T47D (cell line): ENCODE data around the gene CUL4A.
"Not testable (repeated sequence)": the region's sequence is repeated elsewhere in the genome, so short reads cannot be mapped to it uniquely, and the experiment has no call there.

ENCODE experiments used
- DNase-seq, 2 experiments: peaks; one replicate each; pipeline versions ENCODE4 v3.0.0 to v3.0.0-alpha.2; 2011 to 2012; ENCODE audit warnings: low read depth in 1 of 2, low spot score in 1 of 2
- JUND ChIP-seq: IDR thresholded peaks from 2 replicates; pipeline ENCODE4 v1.6.1; 2012; ENCODE audit warnings: low read depth
- in situ Hi-C: cut with HindIII; loops from 2 replicates; pipeline ENCODE4 v1.10.0; 2016; ENCODE audit warnings: low sequenced_read_pairs, low pct_unique_long_range_greater_than_20kb

The CUL4A gene

DNA sequence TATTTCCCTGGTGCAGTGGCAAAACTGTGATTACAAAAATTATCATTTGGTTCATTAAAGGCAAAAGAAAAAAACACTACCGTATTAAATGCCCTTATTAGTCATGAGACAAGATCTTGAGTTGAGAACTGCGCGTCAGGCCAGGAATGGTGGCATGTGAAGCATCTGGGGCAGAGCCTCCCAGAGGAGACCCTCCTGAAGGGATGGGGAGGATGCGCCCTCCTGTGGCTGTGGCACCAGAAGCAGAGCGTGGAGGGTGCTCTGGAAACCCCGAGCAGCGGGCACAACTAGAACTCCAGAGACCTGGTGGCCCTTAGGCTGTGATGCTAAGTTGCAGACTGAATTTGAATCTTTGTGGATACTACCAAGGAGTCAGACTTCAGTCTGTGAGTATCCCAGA lies 11.5 kb downstream of the CUL4A start:
- in situ Hi-C loops, result no loop called here
- DNase-seq, result no peak
- TF ChIP-seq JUND, result no peak

DNA sequence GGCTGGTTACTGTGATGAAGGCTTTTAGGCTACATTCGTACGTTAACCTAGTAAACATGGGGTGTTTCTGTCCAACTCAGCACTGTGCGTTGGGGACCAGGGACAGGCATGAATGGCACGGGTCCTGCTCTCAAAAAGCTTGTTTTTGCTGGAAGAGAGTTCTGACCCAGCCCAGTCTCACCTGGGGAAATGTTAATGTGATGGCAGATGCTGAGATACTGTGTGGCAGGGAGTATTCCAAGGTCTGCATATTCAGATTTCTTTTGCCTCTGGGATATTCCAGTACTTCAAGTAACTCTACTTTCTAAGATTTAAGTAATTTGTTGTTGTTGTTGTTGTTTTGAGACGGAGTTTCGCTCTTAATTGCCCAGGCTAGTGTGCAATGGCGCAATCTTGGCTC lies 13.7 kb downstream of the CUL4A start:
- TF ChIP-seq JUND, result no peak
- in situ Hi-C loops, result no loop called here
- DNase-seq, result no peak

DNA sequence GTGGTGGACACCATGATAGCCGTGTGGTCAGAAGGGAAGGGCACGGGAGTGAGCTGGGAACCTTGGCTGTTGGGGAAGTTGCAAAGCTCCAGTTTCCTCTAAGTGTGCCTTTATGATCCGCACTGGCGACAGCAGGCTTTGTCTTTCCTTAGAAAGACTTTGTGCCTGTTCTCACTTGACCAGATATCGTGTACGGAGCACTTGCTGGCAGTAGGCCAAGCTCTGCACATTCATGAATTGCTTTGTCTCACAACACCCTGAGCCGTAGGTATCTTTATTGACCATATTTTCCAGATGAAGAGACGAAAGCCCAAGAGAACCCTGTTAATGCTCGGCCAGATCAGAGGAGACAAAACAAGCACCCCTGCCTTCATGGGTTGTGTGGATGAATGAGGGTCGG lies 15.1 kb downstream of the CUL4A start:
- in situ Hi-C loops, result no loop called here
- TF ChIP-seq JUND, result no peak
- DNase-seq, result no peak

DNA sequence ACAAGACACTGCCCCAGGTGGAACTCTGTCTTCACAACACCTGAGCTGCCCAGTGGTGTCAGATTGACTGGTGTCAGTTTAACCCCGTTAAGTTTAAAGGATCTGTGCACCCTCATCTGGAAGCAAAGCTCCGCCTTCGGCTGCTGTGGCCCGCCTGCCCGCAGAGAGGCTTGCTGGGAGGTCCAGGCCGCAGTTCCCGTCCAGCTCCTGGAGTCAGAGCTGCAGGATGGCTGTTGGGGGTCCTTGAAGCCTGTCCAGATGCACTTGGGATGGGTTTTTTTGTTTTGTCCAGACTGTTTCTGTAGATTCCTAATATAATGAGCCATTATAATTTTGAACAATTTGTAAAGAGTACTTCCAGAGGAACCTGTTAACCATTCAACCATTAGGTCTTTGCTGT lies 16.1 kb downstream of the CUL4A start:
- in situ Hi-C loops, result no loop called here
- no peak for TF ChIP-seq JUND
- no peak for DNase-seq

DNA sequence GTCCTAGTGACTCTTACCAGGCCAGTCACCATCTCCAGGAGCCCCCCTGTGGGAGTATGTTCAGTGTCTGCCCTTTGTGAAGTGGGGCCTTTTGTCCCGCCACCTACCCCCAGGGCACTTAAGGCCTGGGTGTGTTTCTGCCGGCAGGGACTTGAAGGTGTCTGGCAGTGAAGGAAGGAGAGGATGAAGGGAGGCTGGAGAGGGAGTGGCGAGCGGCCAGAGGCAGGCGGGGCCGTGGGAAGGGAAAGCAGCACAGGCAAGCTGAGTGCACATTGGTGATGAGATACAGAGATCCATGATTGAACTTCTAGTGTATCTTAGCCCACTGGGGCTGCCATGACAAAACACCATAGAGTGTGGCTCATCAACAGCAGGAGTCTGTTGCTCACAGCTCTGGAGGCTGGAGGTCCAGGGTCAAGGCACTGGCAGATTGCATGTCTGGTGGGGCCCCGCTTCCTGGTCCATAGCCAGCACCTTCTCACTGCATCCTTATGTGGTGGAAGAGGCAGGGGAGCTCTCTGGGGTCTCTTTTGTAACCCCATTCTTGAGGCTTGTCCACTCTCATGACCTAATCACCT lies 17.5 kb downstream of the CUL4A start:
- no peak for DNase-seq
- TF ChIP-seq JUND, result no peak
- in situ Hi-C loops, result no loop called here

DNA sequence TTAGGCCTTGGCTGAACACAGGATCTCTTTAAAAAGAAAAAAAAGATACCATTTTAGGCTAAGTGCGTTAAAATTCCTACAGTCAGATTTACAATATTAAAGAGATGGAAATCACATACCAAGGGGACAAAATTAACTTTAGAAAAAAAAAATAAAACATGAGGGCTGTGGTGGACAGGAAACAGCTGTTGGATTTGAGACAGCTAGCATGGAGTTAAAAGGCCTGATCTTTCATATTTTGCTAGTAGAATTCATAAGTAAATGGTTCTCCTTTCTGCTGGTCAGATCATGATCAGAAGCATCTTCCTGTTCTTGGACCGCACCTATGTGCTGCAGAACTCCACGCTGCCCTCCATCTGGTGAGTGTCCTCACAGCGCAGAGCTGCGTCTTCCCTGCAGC lies 19.7 kb downstream of the CUL4A start:
- no peak for DNase-seq
- TF ChIP-seq JUND, result no peak
- in situ Hi-C loops, result no loop called here

DNA sequence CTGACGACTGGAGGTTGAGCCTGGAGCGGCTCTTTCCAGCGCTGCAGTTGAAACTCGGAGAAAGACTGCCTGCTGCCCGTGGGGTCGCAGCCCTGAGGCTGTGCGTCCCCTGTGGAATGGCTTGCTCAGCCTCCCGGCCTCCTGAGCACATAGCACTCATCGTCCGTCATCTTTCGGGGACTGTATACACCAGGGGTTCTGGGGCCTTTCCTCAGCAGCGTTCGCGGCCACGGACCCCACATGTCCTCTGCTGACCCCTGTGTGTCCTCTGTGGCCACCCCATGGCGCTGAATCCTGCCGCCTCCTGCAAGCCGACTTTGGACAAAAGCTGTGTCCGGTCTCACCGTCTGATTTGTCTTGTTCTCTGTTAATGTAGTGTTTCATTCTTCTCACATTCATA lies 20.4 kb downstream of the CUL4A start:
- DNase-seq, result no peak
- in situ Hi-C loops, result no loop called here
- TF ChIP-seq JUND, result no peak

DNA sequence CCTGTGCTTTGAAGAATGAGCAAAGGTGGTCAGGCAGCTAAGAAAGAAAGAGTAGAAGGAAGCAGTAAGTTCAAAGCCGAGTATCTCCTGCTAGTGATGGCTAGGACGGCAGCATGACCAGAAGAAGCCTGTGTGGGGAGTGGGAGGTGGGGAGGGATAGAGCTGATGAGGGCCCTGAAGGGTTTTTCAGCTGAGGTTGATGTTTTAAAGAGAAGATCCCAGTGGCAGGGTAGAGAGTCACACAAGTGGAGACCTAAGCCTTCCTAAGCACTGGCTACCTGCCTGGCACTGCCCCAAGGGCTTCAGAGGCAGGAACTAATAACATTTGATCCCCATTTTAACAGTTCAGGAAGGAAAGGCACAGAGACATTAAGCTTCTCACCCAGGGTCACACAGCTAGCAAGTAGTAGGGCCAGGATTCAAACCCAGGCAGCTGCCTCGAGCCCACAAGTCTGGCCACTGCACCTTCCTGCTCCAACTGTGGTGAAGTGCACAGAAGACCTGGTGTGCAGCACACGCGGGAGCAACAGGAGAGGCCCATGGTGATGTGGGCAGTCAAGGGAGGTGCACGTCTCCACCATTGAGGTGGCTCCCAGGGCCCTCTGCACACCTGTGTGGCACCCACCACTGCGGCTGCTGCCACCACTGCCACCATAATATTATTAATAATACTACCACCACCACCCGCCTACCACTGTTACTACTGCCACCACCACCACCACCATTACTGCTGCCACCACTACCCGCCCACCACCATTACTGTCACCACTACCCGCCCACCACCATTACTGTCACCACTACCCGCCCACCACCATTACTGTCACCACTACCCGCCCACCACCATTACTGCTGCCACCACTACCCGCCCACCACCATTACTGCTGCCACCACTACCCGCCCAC lies 22.1 kb downstream of the CUL4A start:
- TF ChIP-seq JUND, result no peak
- no peak for DNase-seq
- in situ Hi-C loops, result no loop called here

DNA sequence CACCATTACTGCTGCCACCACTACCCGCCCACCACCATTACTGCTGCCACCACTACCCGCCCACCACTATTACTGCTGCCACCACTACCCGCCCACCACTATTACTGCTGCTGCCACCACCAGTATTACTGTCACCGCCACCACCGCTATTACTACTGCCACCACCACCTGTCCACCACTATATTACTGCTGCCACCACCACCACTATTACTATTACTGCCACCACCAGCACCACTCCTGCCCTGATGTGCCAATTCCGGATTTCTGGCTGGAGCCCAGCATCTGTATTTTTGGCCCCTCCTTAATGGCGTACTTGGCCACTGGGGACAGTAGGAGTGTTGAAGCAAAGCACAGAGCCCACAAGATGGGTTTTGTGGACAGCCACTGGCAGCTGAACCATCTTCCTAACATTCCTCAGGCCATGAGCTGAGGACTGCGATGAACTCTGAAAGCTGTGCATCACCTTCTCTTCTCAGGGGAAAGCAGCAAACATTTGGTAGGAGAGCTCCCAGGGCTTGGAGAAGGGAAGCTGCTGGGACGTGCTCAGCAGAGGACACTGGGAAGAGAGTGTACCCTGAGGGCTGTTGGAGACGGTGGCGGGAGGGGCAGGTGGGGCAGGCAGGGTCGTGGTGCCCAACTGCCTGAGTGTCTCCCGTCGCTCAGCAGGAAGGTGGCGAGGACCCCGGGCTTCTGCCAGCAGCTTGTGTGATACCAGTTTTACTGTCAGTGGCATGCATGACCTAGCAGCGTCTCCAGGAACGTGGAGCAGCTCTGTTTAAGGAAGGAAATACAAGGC lies 23.0 kb downstream of the CUL4A start:
- in situ Hi-C loops, result no loop called here
- no peak for DNase-seq
- TF ChIP-seq JUND, result no peak

DNA sequence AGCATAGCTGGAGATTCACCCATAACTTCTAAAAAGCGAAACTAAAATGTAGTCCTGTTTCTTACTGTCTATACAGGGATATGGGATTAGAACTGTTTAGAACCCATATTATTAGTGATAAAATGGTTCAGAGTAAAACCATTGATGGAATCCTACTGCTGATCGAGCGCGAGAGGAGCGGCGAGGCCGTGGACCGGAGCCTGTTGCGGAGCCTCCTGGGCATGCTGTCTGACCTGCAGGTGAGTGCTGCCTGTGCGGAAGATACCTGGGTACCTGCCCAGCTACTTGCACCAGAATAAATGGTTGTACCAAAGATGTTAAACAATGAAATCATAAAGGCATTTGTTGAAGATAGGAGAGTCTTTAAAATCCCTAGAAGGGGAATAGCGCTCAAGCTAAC lies 23.7 kb downstream of the CUL4A start:
- no peak for TF ChIP-seq JUND
- DNase-seq, result no peak
- in situ Hi-C loops, result no loop called here

DNA sequence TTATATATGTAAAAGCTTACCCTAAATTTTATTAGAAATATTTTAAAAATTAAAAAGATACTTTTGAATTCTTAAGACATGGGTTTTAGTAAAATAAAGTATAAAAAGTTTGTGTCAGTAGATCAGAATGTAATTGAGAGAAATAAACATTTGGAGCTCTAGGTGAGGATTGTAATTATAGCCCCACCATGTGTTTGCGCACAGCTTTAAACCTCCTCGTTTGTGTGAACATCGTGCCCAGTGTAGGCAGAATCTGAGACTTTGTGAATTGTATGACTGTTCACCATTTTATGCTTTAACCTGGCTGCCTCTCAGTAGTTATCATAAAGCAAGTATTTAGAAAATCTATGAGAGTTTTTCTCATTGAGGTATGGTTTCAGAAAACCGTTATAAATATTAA lies 29.1 kb downstream of the CUL4A start:
- DNase-seq, result no peak
- TF ChIP-seq JUND, result no peak
- in situ Hi-C loops, result no loop called here

DNA sequence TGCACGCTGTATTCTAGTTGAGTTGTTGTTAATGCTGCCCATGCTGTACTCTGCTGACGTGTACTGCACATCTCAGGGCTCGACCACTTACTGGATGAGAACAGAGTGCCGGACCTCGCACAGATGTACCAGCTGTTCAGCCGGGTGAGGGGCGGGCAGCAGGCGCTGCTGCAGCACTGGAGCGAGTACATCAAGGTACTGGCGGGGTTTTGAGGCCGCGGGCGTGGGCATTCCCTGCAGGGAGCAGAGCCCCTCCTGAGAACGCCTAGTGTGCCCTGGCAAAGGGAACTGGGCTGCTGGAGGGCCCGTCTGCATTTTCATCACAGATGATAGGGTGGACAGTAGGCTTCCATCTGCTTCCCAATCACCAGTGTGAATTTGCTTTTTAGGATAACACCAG lies 29.9 kb downstream of the CUL4A start:
- no peak for DNase-seq
- TF ChIP-seq JUND, result no peak
- in situ Hi-C loops, result no loop called here

DNA sequence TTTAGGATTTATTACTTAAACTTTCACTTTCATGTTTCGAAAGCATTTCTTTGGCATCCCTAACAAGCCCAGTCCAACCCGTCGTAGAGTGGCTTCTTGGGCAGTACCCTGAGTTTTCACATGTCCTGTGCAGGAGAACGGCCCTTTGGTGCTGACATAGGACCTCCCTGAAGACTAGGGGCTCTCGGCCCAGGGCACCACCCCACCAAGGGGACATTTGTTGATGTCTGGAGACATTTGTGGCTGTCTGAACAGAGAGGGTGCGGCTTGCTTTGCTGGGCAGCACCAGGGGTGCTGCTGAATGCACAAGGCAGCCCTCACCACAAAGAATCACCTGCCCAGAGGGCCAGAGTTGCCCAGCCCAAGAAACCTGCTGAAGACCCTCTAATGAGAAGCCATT lies 30.6 kb downstream of the CUL4A start:
- in situ Hi-C loops, result no loop called here
- TF ChIP-seq JUND, result no peak
- DNase-seq, result no peak

DNA sequence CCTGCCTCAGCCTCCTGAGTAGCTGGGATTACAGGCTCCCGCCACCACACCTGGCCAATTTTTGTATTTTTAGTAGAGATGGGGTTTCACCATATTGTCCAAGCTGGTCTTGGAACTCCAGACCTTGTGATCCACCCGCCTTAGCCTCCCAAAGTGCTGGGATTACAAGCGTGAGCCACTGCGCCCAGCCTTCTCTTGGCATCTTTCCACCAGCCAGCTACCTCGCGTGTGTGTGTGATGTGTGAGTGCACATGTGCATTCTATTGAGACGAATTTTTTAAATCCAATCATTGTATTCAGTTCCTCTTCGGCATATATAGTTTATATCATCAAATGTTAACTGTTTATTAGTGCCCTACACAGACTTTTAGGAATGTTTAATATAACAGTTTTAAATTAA lies 32.2 kb downstream of the CUL4A start:
- in situ Hi-C loops, DNase-seq: not testable (repeated sequence)
